ENCODE results near the gene FABP2.
"Not testable (repeated sequence)": the region's sequence is repeated elsewhere in the genome, so short reads cannot be mapped to it uniquely, and the experiment has no call there.

FABP2 gene

DNA sequence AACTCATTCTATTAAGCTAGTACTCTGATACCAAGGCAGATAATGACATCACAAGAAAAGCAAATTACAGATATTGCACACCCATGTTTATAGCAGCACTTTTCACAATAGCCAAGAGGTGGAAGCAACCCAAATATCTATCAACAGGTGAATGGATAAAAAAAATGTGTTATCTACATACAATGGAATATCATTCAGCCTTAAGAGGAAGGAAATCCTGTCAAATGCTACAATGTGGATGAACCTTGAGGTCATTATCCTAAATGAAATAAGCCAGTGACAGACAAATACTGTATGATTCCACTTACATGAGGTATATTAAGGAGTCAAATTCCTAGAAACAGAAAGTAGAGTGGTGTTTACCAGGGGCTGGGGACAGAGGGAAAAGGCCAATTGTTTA lies 14.3 kb downstream of the FABP2 start:
- DNase-seq: no peak

- no peak for DNase-seq
These were observed 17.5 kb downstream of the FABP2 start for GRCh38 chr4:119304431-119304830.

GRCh38 chr4:119303587-119304305 lies 18.2 kb downstream of the FABP2 start:
- DNase-seq: no peak

GRCh38 chr4:119302073-119302832 lies 19.7 kb downstream of the FABP2 start:
- DNase-seq: no peak

DNA sequence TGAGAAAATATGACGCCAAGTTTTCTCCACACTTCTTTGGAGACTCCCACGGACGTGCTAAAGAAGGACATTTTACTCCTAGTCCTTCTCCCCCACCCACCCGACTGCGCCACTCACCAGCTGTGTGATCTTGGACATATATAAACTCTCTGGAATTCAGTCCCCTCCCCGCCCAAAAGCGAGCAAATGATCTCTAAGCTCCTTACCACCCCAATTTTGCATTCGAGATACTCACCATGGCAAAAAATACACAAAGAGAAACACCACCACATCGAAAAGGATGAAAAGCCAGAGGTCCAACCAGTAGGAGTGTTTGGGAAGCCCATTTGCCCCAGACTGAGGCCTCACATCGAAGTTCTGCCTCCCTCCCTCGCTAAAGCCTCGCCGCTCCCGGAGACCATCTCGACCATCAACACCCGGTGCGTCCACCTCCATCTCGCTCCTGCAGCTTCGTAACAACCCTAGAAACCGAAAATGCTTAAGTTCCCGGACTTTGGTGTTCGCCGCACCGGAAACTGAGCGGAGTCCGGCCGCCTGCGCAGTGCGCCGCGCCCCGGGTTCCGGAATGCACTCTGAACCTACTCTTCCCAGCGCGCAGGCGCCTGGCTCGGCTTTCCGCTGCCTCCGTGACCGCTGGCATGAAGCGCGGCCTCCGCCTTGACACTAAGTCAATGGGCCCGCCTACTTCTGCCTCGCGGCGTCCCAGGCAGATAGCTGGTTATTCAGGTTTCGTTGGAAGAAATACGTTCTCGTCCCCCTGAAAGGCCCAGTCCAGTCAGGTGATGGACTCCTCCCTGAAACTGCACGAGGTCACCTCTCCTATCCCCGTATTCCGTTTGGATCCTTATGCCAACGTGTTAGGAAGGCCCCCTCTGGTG lies 21.6 kb downstream of the FABP2 start:
- DNase-seq: peak; percentile 93

DNA sequence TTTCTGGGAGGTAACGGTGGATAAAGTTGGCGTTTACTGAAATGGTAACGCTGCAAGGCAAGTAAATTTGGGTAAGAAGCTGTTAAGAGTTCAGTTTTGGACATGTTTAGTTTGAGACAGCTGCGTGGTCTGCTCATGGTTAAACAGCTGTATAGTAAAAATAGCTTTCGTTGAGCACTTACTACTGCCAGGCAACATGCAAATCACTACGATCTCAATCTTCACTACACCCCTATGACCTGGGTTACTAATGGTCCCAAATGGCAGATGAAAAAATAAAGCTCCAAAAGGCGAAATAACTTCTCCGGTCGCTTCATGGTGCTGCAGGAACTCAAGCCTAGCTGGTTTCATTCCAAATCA lies 22.2 kb downstream of the FABP2 start:
- no peak for DNase-seq

- DNase-seq: peak; percentile 12
These were observed 22.7 kb downstream of the FABP2 start for GRCh38 chr4:119299260-119299671.

DNA sequence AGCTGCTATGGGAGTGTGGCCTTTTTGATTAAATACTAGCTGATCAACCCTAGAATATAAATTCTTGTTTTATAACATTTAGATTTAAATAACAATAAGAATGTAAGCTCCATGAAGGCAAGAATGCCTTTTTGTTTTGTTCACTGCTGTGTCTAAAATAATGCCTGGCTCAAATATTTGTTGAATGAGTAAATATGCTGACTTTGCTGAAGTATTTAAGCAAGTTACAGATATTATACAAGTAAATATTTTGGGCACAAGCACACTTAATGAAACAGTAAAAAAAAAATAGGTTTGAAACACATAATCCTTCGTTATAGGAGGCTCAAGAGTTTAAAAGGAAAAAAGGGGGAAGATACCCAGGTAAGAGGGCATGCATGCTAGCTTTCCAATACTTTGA lies 24.1 kb downstream of the FABP2 start:
- DNase-seq: no peak

DNA sequence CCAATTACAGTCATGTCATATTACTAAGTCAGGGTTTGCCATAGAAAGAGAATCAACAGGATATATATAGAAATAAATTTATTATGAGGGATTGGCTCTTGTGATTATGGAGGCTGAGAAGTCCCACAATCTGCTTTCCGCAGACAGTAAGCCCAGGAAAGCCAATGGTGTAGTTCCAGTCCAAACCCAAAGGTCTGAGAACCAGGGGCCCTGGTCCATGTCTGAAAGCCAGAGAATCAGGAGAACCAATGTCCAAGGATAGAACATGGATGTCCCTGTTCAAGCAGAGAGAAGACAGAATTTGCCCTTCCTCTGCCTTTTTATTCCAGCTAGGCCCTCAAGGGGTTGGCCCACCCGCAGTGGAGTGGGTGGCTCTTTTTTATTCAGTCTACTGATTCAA lies 25.6 kb downstream of the FABP2 start:
- DNase-seq: no peak

DNA sequence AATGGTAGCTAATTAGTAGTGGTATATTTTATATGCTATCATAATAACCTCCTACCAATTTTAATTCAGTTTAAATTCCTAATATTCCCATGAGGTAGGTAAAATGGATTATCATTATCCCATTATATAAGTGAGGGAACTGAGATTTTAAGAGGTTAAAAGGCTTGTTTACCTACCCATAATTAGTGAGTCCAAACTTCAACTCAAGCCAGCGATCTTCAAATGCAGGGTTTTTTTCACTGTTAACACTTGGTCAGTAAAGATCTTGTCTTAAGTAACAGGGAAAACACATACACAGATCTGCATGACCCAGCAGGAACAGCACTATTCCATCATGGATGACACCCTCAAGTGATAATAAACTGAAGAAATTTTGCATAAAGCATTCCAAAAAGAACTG lies 31.3 kb downstream of the FABP2 start:
- no peak for DNase-seq

GRCh38 chr4:119289313-119289712 lies 32.6 kb downstream of the FABP2 start:
- no peak for DNase-seq

DNA sequence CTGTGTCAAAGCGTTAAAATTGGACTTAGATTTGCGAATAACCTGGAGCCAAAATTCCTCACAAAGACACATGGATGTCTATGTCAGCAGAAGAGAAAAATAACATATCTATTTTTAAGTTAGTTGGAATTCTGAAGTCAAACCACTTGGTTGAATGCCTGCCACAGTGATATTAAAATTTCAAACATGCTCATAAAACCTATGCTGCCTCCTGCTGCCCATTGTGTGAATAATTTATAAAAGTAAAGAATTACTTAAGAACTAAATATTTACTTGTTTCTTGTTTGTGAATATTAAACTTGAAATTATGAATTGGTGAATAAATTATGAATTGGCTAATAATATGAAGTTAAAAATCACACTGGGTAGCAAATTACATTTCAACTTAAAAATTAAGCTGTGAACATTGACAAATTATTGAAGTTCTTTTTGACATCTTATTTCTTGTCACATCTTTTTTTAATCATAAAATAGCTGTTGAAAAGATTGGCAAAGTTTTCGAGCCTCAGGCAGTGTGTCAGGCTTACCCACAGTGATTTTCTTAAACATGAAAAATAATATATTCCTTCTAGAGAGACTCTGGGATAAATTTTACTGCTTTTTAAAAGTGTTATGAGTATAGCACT lies 35.4 kb downstream of the FABP2 start:
- peak; percentile 61 for DNase-seq

- DNase-seq: peak; percentile 6
These were observed 36.8 kb downstream of the FABP2 start for GRCh38 chr4:119284876-119285780.

DNA sequence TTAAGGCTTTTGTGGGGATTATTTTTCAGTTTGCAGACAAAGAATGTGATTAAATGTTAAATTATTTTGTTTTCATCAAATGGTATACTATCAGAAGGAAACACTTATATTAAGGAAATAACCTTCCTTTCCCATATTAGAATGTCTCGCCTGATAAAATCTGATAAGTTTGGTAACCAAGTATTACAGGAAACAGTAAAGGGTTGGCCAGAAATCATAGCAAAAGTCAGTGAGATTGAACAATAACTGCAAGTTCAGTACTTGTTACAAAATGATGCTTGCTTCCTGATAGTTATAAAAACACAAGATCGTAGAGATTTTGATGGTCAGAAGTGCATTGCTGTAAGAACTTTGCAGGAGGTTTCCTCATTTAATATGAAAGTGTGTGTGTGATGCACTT lies 40.5 kb downstream of the FABP2 start:
- no peak for DNase-seq

- not testable (repeated sequence) for DNase-seq
These were observed 42.0 kb downstream of the FABP2 start for GRCh38 chr4:119279945-119280344.

GRCh38 chr4:119279541-119279940 lies 42.4 kb downstream of the FABP2 start:
- DNase-seq: not testable (repeated sequence)

DNA sequence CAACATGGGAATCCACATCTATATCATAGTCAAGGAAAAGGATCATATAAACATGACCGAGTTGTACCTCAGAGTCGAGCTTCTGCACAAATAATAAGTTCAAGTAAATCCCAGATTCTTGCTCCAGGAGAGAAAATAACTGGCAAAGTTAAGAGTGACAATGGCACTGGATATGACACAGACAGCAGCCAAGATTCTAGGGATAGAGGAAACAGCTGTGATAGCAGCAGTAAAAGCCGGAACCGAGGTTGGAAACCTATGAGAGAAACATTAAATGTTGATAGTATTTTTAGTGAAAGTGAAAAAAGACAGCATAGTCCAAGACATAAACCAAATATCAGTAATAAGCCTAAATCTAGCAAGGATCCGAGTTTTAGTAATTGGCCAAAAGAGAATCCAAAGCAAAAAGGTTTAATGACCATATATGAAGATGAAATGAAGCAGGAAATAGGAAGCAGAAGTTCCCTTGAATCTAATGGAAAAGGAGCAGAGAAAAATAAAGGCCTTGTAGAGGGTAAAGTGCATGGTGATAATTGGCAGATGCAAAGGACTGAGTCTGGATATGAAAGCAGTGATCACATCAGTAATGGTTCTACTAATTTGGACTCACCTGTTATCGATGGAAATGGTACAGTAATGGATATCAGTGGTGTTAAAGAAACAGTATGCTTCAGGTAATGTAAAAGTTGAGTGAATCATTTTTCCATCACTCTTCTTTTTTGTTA lies 50.4 kb downstream of the FABP2 start:
- DNase-seq: no peak

DNA sequence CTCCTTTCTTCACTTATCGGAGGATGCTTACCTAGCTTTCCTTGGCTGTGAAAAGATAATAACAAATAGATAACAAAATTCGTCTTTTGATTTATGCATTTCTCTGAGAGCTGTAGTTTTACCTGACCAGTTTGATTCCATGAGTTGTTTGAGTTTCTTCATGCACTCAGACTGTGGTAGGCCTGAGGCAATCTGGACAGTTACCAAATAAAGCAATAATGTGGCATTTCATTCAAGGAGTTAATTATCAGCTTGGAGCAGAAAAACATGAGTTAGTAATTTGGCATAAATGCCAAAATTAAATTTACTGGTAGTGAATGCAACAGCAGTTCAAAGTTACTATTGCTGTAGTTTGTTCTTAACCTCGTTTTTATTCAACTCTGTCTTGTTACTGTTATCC lies 53.5 kb downstream of the FABP2 start:
- DNase-seq: no peak
